ENCODE measurements around the gene CASP10. TPM values are rescaled to one million over a fixed set of nuclear protein-coding genes. Genes with fewer than 3 reads are reported as not detected.
A peak's percentile ranks its signal among the peaks of the same experiment; 100 is the strongest.
"Not testable (repeated sequence)": the region's sequence is repeated elsewhere in the genome, so short reads cannot be mapped to it uniquely, and the experiment has no call there.

Gene CASP10
- total RNA-seq, 1 donor from 2014 or later = 2.5 TPM

GRCh38 chr2:201233812-201234662 is 51.1 kb downstream of the CASP10 start:
- TF ChIP-seq CTCF (IDR thresholded peaks at IDR 0.05; ENCODE audit: insufficient read depth, low read length, poor library complexity, severe bottlenecking) = no peak
- peak overlapping the region; percentile 23 for H3K4me3 ChIP-seq (ENCODE audit: low read depth, low read length)
- no peak for DNase-seq (ENCODE audit: low read depth)
- no peaks in the 10 kb centered on the region for H3K27me3 ChIP-seq (ENCODE audit: control insufficient read depth, insufficient read depth, low read length)
- no peaks in the 10 kb centered on the region for H3K36me3 ChIP-seq (ENCODE audit: control insufficient read depth, insufficient read depth, low read length)

GRCh38 chr2:201234663-201235135 is 51.8 kb downstream of the CASP10 start:
- Histone ChIP-seq H3K36me3 (ENCODE audit: control insufficient read depth, insufficient read depth, low read length) (no peaks in the 10 kb centered on the region), H3K4me3 (ENCODE audit: low read depth, low read length) (no peak overlapping the region), H3K27me3 (ENCODE audit: control insufficient read depth, insufficient read depth, low read length) (no peaks in the 10 kb centered on the region)
- no peak for TF ChIP-seq CTCF (IDR thresholded peaks at IDR 0.05; ENCODE audit: insufficient read depth, low read length, poor library complexity, severe bottlenecking)
- DNase-seq (ENCODE audit: low read depth) = no peak

- H3K36me3 ChIP-seq (ENCODE audit: control insufficient read depth, insufficient read depth, low read length) = no peaks in the 10 kb centered on the region
- DNase-seq (ENCODE audit: low read depth) = no peak
- peak; percentile 54 for TF ChIP-seq CTCF (IDR thresholded peaks at IDR 0.05; ENCODE audit: insufficient read depth, low read length, poor library complexity, severe bottlenecking)
- no peak overlapping the region for H3K4me3 ChIP-seq (ENCODE audit: low read depth, low read length)
- H3K27me3 ChIP-seq (ENCODE audit: control insufficient read depth, insufficient read depth, low read length) = no peaks in the 10 kb centered on the region
Observed at GRCh38 chr2:201235860-201236811, 53.2 kb downstream of the CASP10 start.

GRCh38 chr2:201237486-201238123 is 54.7 kb downstream of the CASP10 start:
- no peaks in the 10 kb centered on the region for H3K27me3 ChIP-seq (ENCODE audit: control insufficient read depth, insufficient read depth, low read length)
- no peak for DNase-seq (ENCODE audit: low read depth)
- no peak for TF ChIP-seq CTCF (IDR thresholded peaks at IDR 0.05; ENCODE audit: insufficient read depth, low read length, poor library complexity, severe bottlenecking)
- no peaks in the 10 kb centered on the region for H3K36me3 ChIP-seq (ENCODE audit: control insufficient read depth, insufficient read depth, low read length)
- H3K4me3 ChIP-seq (ENCODE audit: low read depth, low read length) = no peak overlapping the region

GRCh38 chr2:201239167-201239935 is 56.4 kb downstream of the CASP10 start:
- H3K4me3 ChIP-seq (ENCODE audit: low read depth, low read length); H3K36me3 ChIP-seq (ENCODE audit: control insufficient read depth, insufficient read depth, low read length); H3K27me3 ChIP-seq (ENCODE audit: control insufficient read depth, insufficient read depth, low read length); DNase-seq (ENCODE audit: low read depth): not testable (repeated sequence)

All from kidney epithelial cell (primary cell).